Measurements from ENCODE around the gene TAS2R30. TPM values are rescaled to one million over a fixed set of nuclear protein-coding genes. Genes with fewer than 3 reads are reported as not detected.

TAS2R30 gene
- total and polyA plus RNA-seq, 4 donors = 0.18 to 12.0 (median 3.4) TPM; not detected in 1

DNA sequence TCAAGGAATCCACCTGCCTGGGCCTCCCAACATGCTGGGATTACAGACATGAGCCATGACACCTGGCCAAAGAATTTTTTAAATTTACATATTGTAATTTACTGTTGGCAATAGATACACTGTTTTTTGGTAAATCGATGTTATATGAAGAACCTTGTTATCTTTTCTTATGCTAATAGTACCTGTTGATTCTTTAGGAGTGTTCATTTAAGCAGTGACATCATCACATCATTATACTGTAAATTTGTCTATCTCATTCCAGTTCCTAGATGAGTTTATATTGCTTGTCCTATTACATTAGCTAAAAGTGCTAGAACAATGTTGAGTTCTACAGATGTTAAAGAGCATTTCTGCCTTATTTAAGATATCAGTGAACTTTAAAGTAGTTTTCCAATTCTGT, 13.0 kb upstream of the TAS2R30 start (continued):
- TF ChIP-seq ZBTB33 (IDR thresholded peaks at IDR 0.05) (no peak), FOXA1 (IDR thresholded peaks at IDR 0.05) (no peak), RAD21 (IDR thresholded peaks at IDR 0.05) (no peak), YY1 (IDR thresholded peaks at IDR 0.05) (no peak), TAF1 (conservative IDR thresholded peaks at IDR 0.05) (no peak)

DNA sequence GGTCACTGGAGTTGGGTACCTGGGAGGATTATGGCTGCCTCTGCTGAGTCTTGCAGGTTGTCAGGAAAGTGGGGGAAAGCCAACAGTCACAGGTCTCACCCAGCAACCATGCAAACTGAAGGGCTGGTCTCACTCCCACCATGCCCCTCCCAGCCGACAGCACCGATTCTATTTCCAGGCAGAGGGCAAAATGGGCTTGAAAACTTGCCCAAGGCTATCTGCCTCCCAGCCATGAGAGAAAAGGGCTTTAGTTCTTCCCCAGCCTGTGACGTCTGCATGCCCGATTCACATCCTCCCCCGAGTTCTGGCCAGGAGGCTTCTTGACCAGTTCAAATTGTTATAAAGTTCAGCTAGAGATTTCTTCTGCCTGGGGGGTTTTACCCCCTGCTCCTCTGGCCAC, 9.9 kb upstream of the TAS2R30 start:
- WGBS = 93% methylated on average over 5 of the region's 5 CpGs
- Histone ChIP-seq H3K4me1 (ENCODE audit: control insufficient read depth in 4 of 4, insufficient read depth in 4 of 4, low read length in 3 of 4) (no peaks in the 10 kb centered on the region), H3K27ac (ENCODE audit: low read depth in 1 of 2, low read length in 2 of 2) (no peak overlapping the region), H3K9me3 (ENCODE audit: control insufficient read depth in 4 of 4, low read length in 3 of 4) (peaks cover 0 to 9% (median 0%) of the 10 kb centered on the region in 4 donors), H3K9ac (ENCODE audit: low read depth in 1 of 2, low read length in 2 of 2) (no peak overlapping the region), H3K36me3 (ENCODE audit: control insufficient read depth in 4 of 4, insufficient read depth in 3 of 4, low read depth in 1 of 4, low read length in 3 of 4) (no peaks in the 10 kb centered on the region), H3K27me3 (ENCODE audit: control insufficient read depth in 4 of 4, insufficient read depth in 4 of 4, low read length in 3 of 4) (no peaks in the 10 kb centered on the region), H3K4me3 (ENCODE audit: low read depth in 1 of 3, low read length in 3 of 3) (no peak overlapping the region)
- TF ChIP-seq HNF4G (IDR thresholded peaks at IDR 0.05) (no peak), FOXA1 (IDR thresholded peaks at IDR 0.05) (no peak), TAF1 (conservative IDR thresholded peaks at IDR 0.05) (no peak), REST (IDR thresholded peaks at IDR 0.05) (no peak), CTCF (IDR thresholded peaks at IDR 0.05; ENCODE audit: low read depth, low read length, missing input control) (no peak), NR2F2 (IDR thresholded peaks at IDR 0.05) (no peak), YY1 (IDR thresholded peaks at IDR 0.05) (no peak), SP1 (IDR thresholded peaks at IDR 0.05) (no peak), RAD21 (IDR thresholded peaks at IDR 0.05) (no peak), EGR1 (IDR thresholded peaks at IDR 0.05; ENCODE audit: low read depth in 2 of 2) (no peak)
- TF ChIP-seq, protein P1, sequence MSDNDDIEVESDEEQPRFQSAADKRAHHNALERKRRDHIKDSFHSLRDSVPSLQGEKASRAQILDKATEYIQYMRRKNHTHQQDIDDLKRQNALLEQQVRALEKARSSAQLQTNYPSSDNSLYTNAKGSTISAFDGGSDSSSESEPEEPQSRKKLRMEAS (IDR thresholded peaks at IDR 0.05) = no peak
- no peak for DNase-seq (ENCODE audit: low spot score)

DNA sequence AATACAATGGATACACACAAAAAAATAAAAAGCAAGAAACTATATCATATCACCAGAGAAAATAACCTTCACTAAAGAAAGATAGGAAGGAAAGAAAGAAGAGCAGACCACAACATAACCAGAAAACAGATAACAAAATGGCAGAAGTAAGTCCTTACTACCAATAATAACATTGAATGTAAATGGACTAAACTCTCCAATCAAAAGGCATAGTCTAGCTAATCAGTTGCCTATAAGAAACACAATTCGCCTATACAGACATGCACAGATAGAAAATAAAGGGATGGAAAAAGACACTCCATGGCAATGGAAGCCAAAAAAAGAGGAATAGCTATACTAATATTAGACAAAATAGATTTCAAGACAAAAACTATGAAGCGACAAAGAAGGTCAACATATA, 8.9 kb upstream of the TAS2R30 start:
- 74% methylated on average over 2 of the region's 2 CpGs for WGBS
- Histone ChIP-seq H3K9me3 (ENCODE audit: control insufficient read depth in 4 of 4, low read length in 3 of 4) (peaks cover 0 to 9% (median 0%) of the 10 kb centered on the region in 4 donors), H3K9ac (ENCODE audit: low read depth in 1 of 2, low read length in 2 of 2) (no peak overlapping the region), H3K36me3 (ENCODE audit: control insufficient read depth in 4 of 4, insufficient read depth in 3 of 4, low read depth in 1 of 4, low read length in 3 of 4) (no peaks in the 10 kb centered on the region), H3K27me3 (ENCODE audit: control insufficient read depth in 4 of 4, insufficient read depth in 4 of 4, low read length in 3 of 4) (no peaks in the 10 kb centered on the region), H3K27ac (ENCODE audit: low read depth in 1 of 2, low read length in 2 of 2) (no peak overlapping the region), H3K4me3 (ENCODE audit: low read depth in 1 of 3, low read length in 3 of 3) (no peak overlapping the region), H3K4me1 (ENCODE audit: control insufficient read depth in 4 of 4, insufficient read depth in 4 of 4, low read length in 3 of 4) (no peaks in the 10 kb centered on the region)
- no peak for TF ChIP-seq REST (IDR thresholded peaks at IDR 0.05)
- TF ChIP-seq EGR1 (IDR thresholded peaks at IDR 0.05; ENCODE audit: low read depth in 2 of 2) = no peak
- DNase-seq (ENCODE audit: low spot score) = no peak
